LNCaP clone FGC (cell line): ENCODE measurements around the gene ABI2.
"Not testable (repeated sequence)": the region's sequence is repeated elsewhere in the genome, so short reads cannot be mapped to it uniquely, and the experiment has no call there.

ENCODE experiments used
- DNase-seq: peaks from one replicate; pipeline ENCODE4 v3.0.0-alpha.2; 2011; ENCODE audit warnings: low read depth
- H3K4me3 ChIP-seq: 2 replicates; pipeline ENCODE4 v1.5.1; 2011; ENCODE audit warnings: mild to moderate bottlenecking, low read depth, low read length, control low read depth
- CTCF ChIP-seq: IDR thresholded peaks from 2 replicates; pipeline ENCODE4 v1.5.1; 2012; ENCODE audit warnings: mild to moderate bottlenecking; ENCODE audit not compliant: control insufficient read depth, insufficient read depth; ENCODE audit errors: extremely low read depth

ABI2 gene

GRCh38 chr2:203354966-203355365 is 26.8 kb downstream of the ABI2 start:
- no peak overlapping the region for H3K4me3 ChIP-seq
- no peak for TF ChIP-seq CTCF
- DNase-seq, result no peak

GRCh38 chr2:203359450-203359849 is 31.3 kb downstream of the ABI2 start:
- DNase-seq, result no peak
- H3K4me3 ChIP-seq, result no peak overlapping the region
- no peak for TF ChIP-seq CTCF

GRCh38 chr2:203360833-203361430 is 32.7 kb downstream of the ABI2 start:
- no peak for TF ChIP-seq CTCF
- no peak for DNase-seq
- no peak overlapping the region for H3K4me3 ChIP-seq

- no peak for TF ChIP-seq CTCF
- no peak overlapping the region for H3K4me3 ChIP-seq
- no peak for DNase-seq
Measured at GRCh38 chr2:203361495-203361894, 33.3 kb downstream of the ABI2 start.

- TF ChIP-seq CTCF, result no peak
- no peak overlapping the region for H3K4me3 ChIP-seq
- DNase-seq, result no peak
Measured at GRCh38 chr2:203361922-203362321, 33.7 kb downstream of the ABI2 start.

- no peak for DNase-seq
- no peak for TF ChIP-seq CTCF
- H3K4me3 ChIP-seq, result no peak overlapping the region
Measured at GRCh38 chr2:203366639-203367466, 38.7 kb downstream of the ABI2 start.

- H3K4me3 ChIP-seq, DNase-seq: not testable (repeated sequence)
Measured at GRCh38 chr2:203372706-203373105, 44.5 kb downstream of the ABI2 start.
